ENCODE data around the gene IFNA1. TPM values are rescaled to one million over a fixed set of nuclear protein-coding genes. Genes with fewer than 3 reads are reported as not detected.

Gene IFNA1
- total RNA-seq, 2 donors from 2014 or later, result not detected

DNA sequence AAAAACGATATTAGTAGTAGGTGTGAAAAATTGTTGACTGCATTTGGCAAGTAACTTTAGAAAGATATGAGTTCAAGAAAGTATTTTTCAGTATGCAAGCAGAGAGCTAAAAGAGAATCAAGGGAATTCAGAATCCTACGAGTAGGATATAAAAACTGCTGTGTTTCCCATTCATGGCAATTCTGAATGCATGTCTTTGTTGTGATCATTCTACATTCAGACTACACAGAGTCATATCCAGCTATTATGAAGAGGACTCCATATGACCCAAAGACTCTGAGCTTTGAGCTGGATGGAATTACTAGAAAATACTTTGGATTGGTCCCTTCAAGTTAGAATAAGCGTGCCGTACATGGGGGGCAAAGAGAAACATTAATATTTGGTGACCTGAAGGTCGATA, 29.9 kb downstream of the IFNA1 start:
- Mint-ChIP-seq H3K27me3 (peaks cover 21% of the 10 kb centered on the region), H3K36me3 (ENCODE audit: low read depth) (no peaks in the 10 kb centered on the region), H3K4me3 (no peak overlapping the region), H3K4me1 (no peaks in the 10 kb centered on the region), H3K27ac (no peak overlapping the region), H3K9me3 (no peaks in the 10 kb centered on the region)
- ATAC-seq (replicated peaks), result no peak

- H3K4me3 Mint-ChIP-seq, result no peak overlapping the region
- peaks cover 16% of the 10 kb centered on the region for H3K27me3 Mint-ChIP-seq
- H3K27ac Mint-ChIP-seq, result no peak overlapping the region
- no peaks in the 10 kb centered on the region for H3K4me1 Mint-ChIP-seq
- no peaks in the 10 kb centered on the region for H3K36me3 Mint-ChIP-seq (ENCODE audit: low read depth)
- no peaks in the 10 kb centered on the region for H3K9me3 Mint-ChIP-seq
- ATAC-seq (replicated peaks), result no peak
Measured at GRCh38 chr9:21473236-21473635, 33.0 kb downstream of the IFNA1 start.

- peak; percentile 64 for ATAC-seq (replicated peaks)
- no peaks in the 10 kb centered on the region for H3K9me3 Mint-ChIP-seq
- H3K4me3 Mint-ChIP-seq, result no peak overlapping the region
- H3K27ac Mint-ChIP-seq, result no peak overlapping the region
- H3K27me3 Mint-ChIP-seq, result peaks cover 20% of the 10 kb centered on the region
- H3K36me3 Mint-ChIP-seq (ENCODE audit: low read depth), result no peaks in the 10 kb centered on the region
- no peaks in the 10 kb centered on the region for H3K4me1 Mint-ChIP-seq
Measured at GRCh38 chr9:21477466-21477865, 37.2 kb downstream of the IFNA1 start.

GRCh38 chr9:21479152-21479702, 39.0 kb downstream of the IFNA1 start:
- Mint-ChIP-seq H3K27ac (no peak overlapping the region), H3K4me3 (no peak overlapping the region), H3K9me3 (no peaks in the 10 kb centered on the region), H3K4me1 (no peaks in the 10 kb centered on the region), H3K27me3 (peaks cover 17% of the 10 kb centered on the region), H3K36me3 (ENCODE audit: low read depth) (no peaks in the 10 kb centered on the region)
- peak; percentile 24 for ATAC-seq (replicated peaks)

DNA sequence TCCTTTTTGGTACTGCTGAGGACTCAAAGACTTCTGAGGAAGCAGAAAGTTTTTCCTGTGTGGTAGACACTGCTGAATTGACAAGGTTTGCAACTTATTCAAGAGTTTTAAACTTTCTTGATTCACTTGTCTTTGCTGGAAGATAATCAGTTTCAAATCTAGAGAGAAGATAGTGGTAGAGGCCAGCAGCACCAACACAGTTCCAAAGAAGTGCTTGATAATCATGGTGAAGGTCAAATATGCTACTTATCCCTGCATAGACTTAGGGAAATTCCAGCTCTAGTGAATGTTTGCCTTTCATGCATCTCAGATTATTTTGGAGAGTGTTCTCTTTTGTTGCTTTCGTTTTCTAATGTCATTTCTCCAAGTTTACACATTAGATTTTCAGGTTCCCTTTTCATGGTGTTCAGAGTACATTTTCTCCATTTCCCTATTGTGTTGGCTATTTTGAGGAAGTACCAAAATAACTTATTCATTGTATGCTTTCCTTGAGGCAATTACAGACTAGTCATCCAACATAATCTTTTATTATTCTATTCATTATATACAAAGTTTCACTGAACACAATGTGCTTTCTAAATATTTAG, 41.3 kb downstream of the IFNA1 start:
- no peak overlapping the region for H3K27ac Mint-ChIP-seq
- no peaks in the 10 kb centered on the region for H3K36me3 Mint-ChIP-seq (ENCODE audit: low read depth)
- H3K4me3 Mint-ChIP-seq, result no peak overlapping the region
- H3K9me3 Mint-ChIP-seq, result no peaks in the 10 kb centered on the region
- ATAC-seq (replicated peaks), result no peak
- H3K27me3 Mint-ChIP-seq, result peaks cover 8% of the 10 kb centered on the region
- H3K4me1 Mint-ChIP-seq, result no peaks in the 10 kb centered on the region

DNA sequence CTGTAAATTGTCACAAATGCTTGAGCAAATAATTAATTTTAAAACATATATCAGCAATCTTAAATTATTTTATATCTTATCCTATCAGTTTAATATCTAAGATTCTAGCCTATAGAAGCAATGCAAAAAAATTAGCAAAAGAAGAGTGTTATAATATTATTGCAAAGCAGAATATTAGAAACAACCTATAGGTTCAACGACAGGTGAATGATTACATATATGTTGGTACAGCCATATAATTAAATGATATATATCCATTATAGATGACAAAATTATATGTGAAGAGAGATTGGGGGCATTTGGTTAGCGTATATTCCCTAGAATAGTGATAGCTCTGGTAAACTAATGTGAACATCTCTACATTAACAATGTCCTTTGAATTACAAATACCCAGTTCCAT, 42.0 kb downstream of the IFNA1 start, which contains the start of gene IFNE:
Gene IFNE, minus strand, starts transcription at position 101 of the 400 bp plus-strand sequence. CDS start 619 bp downstream, outside the sequence.
- Mint-ChIP-seq H3K4me3 (no peak within 1 kb of the TSS), H3K36me3 (ENCODE audit: low read depth) (no peaks in the 10 kb centered on the region), H3K27me3 (peaks cover 7% of the 10 kb centered on the region), H3K9me3 (no peaks in the 10 kb centered on the region), H3K4me1 (no peaks in the 10 kb centered on the region), H3K27ac (no peak within 1 kb of the TSS)
- ATAC-seq (replicated peaks), result no peak

Other genes starting within 250 kb of the IFNA1 start
- not detected for gene IFNA7, start 238.2 kb upstream of the IFNA1 start, total RNA-seq
- gene IFNA10, start 233.3 kb upstream of the IFNA1 start, total RNA-seq, result not detected
- not detected for gene IFNA16, start 223.1 kb upstream of the IFNA1 start, total RNA-seq
- not detected for gene IFNA17, start 212.2 kb upstream of the IFNA1 start, total RNA-seq
- not detected for gene IFNA14, start 200.4 kb upstream of the IFNA1 start, total RNA-seq
- gene IFNA5, start 135.1 kb upstream of the IFNA1 start, total RNA-seq, result not detected
- 10 to 100 TPM; 10.5 to 13.7 TPM for gene KLHL9, start 105.0 kb upstream of the IFNA1 start, total RNA-seq
- not detected for gene IFNA6, start 89.6 kb upstream of the IFNA1 start, total RNA-seq
- gene IFNA13, start 72.4 kb upstream of the IFNA1 start, total RNA-seq, result not detected
- gene IFNA2, start 55.0 kb upstream of the IFNA1 start, total RNA-seq, result not detected
- not detected for gene IFNA8, start 31.3 kb upstream of the IFNA1 start, total RNA-seq
- gene IFNE, start 41.9 kb downstream of the IFNA1 start, total RNA-seq, result not detected

All from activated T-helper 17 cell treated with anti-CD3 and anti-CD28 coated beads, Interleukin-2, amount 50 U/mL, for 72 hours (primary cell).